SKM-1 treated with dmso at 0.1 percent for 144 hours (cell line): Measurements from ENCODE around the gene LMO2.

Experiments used
- DNase-seq: peaks from one replicate; lab custom pipeline; 2025; ENCODE audit not compliant: unreplicated experiment; lab: John Stamatoyannopoulos, UW

Gene LMO2

DNA sequence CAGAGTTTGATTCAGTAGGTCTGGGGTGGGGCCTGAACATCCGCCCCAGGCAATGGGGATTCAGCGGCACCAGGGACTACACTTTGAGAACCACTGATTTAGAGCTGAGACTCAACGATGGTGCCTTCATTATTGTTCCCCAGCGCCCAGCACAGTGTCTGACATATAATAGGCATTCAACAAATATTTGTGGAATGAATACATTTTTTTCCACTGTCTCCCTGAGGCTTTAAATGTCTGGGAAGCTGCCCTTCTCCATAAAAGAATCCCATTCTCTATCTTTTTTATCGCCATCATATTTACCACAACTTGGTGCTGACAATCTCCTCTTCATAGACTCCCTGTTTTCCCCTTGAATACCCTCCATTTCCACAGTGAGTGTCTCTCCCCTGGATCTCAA is 23.6 kb upstream of the LMO2 start:
- DNase-seq: no peak

DNA sequence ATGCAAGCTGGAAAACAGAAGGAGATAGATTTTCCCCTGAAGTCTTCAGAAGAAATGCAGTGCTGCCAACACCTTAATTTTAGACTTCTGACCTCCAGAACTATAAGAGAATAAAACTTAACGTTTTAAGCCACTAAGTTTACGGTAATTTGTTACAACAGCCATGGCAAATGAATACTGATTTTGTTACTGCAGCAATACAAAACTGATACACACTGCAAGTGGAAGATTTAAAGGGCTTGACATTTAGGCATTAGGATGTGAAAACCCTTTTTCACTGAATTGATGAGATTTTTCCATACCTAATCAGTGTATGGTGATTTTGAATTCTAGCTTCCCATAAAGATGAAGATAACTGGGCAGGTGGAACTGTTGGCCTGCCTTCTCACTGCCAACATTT is 22.1 kb upstream of the LMO2 start:
- DNase-seq: no peak

DNA sequence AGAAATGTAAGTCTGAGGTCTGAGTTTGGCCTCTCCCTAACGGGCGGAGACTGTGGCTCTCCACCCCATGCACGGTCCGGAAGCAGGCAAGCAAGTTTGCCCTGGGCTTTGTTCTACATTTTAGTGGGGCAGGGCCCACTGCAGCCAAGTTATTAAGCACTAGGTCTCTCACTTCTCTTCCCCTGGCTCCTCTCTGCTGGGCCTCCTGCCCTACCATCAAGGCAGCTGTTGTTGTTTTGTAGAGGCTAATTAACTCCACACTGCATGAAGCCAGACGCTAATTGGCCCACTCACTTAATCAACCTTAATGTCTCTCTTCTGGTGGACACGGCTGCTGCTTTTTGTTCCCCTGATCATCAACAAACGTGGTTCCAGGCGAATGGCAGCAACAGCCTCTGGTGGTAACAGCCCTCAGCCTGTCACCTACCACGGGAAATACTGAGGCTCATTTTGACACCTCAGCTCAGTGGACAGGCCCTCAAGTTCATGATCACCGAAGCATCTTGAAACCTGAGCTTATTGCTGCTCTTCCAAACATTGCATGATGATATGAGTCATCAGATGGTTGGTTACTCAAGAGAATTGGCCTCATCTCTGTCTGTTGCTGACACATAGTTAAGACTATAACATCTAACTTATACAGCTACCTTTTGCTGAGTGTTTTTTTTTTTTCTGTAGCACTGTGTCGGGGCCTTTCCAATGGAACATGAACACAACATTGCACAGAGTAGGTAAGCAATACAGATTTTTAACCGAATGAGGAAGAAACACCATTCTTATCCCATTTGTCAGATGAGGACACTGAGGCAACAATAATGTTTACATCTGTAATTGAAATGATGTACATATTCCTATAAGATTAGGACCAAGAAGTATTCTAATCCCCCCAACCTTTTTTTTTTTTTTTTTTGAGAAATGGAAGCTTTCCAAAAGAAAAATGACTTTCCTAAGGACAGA is 20.8 kb upstream of the LMO2 start:
- peak; percentile 85 for DNase-seq

DNA sequence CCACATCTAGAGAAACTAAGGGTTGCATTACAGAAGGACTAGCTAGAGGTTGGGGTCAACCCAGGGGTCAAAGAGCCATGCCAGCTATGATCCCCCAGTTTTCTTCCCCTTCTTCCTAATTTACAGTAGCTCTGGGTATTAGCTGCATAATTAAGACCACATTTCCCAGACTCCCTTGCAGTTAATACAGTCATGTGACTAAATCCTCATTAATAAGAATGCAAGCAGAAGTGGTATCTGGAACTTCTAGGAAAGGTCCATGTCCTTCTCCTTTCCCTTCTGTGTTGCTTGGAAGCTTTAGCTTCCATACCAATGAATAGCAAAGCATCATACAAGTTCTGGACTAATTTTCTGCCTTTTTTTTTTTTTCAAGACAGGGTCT is 19.1 kb upstream of the LMO2 start:
- DNase-seq: no peak

DNA sequence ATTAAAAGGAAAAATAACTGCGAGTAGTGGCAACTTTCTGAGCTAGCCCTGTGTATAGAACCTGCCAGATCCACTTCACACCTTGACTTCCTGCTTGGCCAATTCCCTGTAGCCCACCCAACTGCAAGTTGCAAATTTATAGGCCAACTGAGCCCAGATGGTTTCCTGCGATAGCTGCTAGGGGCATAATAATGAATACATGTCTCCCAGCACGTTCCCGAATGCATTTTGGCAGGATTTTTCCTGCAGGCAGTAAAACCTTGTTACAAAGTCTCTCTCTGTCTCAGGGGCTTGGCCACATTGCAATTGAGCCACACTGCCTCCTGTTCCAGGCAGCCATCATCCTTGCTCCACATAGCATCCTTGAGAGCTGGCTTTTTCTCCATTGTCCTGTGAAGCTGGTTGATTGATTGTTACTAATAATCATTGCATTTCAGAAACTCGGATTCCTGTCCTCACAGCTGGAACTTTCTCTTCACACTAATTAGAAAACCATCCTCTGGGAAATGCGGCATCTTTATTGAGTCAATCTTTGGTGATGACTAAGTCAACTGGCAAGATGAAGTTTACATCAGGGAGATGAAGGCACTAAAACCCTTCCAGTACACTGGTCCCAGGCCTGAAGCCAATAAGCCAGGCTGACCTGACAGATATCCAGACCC is 18.6 kb upstream of the LMO2 start:
- DNase-seq: no peak

DNA sequence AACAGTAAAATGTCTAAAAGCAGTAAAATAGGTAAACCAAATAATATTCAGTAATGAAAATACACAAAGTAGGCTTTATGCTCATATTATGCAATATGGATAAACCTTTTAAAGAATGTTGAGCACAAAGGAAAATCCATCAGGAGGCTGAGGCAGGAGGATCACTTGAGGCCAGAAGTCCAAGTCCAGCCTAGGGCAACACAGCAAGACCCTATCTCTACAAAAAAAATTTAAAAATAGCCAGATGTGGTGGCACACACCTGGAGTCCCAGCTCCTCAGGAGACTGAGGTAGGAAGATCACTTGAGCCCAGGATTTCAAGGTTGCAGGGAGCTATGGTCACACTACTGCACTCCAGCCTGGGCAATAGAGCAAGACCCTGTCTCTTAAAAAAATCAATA is 17.7 kb upstream of the LMO2 start:
- DNase-seq: no peak

DNA sequence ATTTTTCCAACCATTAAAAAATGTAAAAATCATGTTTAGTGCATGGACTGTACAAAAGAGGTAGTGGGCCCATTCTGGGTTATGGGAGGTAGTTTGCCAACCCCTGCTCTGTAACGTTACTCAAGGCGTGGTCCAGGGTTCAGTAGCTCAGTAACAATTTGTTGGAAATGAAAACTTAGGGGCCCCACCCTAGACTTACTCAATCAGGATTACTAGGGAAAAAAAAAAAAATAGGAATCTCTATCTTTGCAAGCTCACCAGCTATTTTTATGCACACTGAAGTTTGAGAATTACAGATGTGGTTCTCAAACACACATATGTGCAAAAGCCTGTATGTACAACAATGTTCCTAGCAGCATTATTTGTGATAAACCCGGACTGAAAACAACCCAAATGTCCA is 17.3 kb upstream of the LMO2 start:
- DNase-seq: no peak

DNA sequence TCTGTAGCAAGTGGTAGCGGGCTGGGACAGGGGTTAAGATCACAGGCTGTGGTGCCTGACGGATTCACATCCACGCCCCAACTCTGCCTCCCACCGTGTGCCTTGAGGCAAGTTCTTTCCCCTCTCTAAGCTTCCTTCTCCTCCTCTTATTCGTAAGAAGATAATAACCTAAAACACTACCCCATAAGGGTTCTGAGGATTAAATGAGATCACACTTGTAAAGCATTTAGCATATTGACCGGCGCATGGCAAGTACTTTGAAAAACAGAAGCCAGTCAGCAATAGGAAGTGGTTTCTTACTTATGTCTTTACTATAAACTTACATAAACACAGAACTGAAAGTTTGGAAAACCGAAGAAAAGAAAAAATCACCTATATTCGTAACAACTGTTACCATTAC is 15.5 kb upstream of the LMO2 start:
- no peak for DNase-seq

DNA sequence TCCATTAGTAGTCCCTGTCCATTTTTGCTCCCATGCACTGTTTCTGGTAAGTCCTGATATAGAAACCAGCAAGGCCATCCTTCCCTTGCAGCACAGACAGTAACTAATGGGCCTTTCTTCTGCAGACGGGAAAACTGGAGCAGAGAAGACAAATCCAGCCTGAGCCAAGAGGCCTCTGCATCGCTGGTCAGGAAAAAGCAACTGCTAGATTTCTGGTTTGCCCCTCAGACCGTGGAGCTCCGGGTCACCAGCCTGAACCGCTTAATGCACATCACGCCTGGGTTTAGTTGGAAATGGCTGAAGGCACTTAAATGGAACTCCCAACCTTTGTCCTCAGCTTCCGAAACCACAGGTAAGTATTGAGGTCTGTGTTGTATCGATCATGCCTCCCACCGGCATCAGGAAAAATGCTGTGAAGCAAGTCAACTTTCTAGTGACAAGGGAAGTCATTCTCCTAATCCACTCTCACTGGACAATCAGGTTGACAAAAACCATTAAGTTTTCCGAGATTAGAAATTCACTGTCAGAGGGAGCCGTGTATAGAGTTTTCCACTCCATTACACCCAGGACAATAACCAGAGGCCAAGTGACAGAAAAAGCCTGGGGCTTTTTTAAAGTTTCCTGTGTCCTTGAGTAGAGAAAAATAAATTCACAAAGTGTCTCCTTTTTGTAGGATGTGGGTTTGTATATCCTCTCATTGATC is 14.8 kb upstream of the LMO2 start:
- no peak for DNase-seq

DNA sequence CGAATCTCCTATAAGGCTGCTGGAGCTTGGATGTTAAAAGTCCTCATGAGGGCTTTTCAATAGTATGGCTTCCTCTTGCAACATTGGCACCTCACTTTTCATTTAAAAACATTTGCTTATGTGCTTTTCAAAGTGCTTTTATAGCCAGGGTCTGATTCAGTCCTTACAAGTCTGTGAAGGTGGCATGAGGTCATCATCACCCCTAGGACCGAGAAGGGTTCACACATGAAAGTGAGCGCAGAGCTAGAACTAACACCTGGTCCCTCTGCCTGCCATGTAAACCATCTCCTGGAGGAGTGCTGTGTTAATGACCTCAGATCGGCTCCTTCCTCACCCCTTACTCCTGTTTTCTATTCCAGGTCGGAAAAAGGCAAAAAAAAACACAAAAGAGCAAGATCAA is 12.2 kb upstream of the LMO2 start:
- no peak for DNase-seq

DNA sequence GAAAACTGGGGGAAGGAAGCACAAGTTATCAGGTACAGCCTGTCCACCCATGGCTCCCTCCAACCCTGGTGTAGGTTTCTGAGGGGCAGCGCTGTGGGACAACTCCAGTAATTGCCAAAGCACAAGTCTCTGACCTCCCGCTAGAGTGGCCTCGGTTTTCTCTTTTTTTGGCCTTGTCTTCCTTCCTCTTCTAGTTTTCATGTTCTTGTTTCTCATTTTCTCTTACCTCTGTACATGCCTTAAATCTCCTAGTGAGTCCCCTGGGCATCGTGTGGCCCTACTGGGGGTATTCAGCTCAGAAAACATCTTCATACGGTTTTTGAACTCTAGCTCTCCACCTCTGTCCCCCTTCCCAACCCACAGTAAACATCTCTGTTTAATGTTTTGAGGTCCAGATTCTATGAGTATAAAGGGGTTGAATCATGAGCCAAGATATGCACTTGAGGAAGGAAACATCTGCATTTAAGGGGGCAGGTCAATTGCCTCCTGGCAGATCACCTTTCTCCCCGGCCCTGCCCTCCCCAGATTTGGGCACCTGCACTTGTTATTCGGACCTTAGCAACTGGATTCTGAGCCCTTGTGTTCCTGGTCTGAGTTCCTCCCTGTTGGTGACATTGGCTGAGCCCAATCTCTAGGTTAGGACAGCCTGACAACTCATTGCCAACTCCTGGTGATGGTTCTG is 8.4 kb upstream of the LMO2 start:
- no peak for DNase-seq

DNA sequence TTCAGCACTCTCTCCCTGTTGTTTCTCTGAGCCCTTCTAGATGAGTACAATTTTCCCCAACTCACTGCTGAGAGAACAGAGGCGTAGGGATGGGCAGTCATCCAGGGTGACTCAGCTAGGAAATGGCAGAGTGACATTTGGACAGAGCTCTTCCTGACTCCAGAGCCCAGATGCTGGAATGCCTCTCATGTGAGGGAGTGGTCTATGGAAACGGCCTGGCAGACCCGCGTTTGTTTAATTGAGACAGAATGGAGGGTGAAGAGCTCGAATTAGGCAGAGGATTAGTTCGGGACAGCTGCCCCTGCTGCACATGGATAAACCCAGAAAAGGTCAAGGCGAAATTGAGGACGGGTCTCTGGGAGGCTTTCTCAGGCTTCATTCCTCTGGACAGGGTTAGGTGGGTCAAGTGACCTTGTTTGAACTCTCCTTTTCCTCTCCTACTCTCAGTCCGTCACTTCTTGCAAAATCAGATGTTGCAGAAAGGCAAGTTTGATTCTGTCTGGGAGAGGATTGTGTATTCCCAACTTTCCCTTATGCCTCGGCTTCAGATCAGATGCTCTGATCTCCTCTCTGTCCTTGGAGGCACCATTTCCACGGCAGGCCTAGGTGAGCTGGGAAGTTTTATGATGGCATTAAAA is 7.6 kb upstream of the LMO2 start:
- DNase-seq: no peak

DNA sequence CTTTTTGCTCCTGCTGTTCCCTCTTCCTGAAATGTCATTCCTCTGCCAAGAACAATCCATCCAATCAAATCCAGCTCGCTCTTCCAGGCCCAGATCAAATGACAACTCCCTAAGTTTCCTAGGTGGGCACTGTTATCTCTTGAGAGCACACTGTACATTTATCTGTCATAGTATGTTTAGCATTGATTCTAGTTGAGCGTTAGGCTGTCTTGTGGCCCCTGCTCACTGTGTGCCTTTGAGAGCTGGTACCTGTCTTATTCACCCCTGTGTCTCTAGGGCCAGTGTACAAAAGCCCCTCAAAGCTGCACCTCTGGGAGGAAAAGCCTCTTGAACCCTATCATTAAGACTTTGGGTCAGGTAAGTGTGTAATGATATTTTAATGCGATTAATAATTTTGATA is 7.1 kb upstream of the LMO2 start:
- DNase-seq: no peak

DNA sequence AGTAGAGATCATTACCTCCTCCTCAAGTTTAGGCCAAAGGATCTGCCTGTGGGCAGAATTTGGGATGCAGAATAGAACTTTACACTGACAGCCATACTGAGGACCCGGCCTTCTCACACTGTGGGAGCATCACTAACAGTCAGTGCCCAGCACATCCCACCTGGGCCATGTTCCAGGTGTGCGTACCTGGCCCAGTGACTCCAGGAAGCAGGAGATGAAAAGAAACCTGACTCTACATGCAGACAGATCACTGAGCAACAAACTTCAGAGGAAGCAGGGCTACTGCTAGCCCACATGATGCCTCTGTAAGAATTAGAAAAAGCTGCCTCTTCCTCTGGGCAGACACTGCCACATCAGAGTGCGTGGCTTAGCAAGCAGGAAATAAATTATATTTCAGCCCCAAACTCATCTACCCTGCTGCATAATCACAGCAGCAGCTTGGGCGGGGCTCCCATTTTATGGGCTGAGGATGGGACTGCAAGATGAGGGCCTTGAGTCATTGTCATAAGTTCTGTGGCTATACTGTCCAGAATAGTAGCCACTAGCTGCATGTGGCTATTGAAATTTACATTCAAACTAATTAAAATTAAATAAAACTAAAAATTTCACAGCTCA is 6.0 kb upstream of the LMO2 start:
- DNase-seq: no peak

DNA sequence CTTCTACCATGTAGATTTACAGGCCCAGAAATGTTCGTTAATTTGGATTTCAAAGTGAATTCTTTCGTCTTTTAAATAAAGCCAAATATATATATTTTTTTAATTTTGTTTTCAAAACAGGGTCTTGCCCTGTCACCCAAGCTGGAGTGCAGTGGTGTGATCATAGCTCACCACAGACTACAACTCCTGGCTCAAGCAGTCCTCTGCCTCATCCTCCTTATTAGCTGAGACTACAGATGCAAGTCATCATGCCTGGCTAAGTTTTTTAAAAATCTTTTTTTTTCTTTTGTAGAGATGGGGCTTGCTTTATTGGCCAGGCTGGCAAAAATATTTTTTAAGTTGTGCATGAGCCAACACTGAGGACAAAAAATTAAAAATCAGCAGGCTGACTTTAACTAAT is 5.0 kb upstream of the LMO2 start:
- DNase-seq: no peak

DNA sequence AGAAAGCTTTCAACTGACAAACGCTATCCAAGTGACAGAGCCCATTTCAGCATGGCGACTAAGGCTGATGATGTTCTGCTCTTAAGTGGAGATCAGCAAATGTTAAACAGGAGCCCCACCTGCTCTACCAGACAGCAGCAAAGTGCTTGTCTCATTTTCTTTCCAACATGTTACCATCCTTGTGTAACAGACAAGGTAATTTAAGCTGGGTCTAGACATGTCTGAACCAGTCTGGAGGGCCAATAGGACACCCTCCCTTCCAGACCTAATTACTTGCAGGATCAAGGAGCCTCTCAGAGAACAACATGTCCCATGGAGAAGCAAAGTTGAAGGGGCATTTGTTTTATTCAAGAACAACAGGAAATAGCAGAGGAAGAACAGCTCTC is 3.9 kb upstream of the LMO2 start:
- no peak for DNase-seq

DNA sequence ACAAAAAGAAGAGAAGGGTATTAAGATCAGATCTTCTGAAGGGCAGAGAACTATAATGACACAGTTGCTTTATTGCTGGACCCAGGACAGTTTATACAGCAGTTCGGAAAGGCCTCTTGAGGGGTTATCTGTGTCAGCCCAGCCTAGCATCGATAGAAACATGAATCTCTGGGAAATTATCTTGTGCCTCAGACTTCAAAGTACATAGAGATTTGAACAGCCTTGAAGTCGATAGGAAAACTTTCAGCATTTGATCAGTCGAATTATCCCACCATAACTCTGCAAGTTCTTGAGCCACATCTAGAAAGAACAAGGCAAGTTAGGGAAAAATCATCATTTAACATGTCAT is 2.5 kb upstream of the LMO2 start:
- no peak for DNase-seq

DNA sequence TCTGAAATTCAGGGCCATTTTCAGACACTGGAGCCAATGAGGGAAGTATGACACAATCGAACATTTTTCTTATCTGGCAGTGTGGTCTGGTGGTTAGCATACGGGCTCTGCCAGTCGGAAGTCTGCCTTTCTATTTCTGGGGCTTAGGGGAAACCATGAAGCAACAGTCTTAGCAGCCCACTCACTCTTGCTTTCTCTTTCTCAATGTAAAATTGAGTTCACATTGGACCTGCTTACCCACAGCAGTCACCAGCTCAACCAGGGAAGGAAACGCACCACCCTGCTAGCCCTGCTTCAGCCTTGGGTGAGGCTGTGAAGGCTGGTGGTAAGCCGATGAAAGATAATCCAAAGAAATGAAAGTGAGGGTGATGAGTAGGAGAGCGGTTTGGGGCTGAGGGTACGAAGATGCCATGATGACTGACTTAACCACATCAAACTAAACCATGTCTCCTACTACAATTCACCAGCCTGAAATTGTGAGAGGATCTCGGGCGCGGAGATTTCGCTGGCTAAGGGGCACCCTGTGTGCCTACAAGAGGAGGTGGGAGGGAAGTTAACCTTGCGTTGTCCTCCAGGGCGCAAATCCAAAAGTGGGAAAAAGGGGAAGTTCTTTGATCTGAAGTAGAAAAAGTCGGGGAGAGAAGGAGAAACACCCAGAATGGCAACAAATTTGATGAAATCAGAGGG is 2.0 kb upstream of the LMO2 start:
- peak; percentile 99 for DNase-seq

DNA sequence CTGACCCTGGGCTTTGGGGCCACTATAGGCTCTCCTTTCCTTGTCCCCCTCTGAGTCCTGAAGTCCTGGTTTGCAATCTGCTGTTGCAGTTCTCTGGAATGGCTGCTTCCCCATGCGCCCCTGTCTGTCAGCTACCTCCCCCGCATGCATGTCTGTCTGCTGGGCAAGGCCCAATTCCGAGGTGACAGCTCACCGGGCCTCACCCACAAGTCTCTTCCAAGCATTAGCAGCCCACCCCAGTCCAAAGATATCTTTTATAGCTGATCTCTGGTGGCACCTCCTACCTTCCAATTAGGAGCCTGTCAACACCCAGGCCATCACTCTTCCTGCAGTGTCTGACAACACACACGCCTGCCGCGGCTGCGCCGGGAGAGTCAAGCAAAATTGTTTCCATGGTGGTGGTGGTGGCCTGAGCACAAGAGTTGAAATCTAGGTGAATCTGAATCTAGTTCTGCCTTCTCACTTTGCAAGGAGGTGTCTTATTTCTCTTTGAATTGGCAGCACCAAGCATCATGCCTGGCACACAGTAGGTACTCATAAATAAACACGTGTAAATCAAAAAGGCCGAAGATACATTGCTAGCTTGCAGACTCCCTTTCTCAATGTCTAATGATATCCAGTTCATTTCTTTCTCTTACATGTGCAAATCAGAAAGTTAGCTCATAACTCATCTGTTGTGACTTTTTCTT is 1.2 kb upstream of the LMO2 start:
- DNase-seq: peak; percentile 71
